ENCODE data around the gene SEMA4D.

Gene SEMA4D

DNA sequence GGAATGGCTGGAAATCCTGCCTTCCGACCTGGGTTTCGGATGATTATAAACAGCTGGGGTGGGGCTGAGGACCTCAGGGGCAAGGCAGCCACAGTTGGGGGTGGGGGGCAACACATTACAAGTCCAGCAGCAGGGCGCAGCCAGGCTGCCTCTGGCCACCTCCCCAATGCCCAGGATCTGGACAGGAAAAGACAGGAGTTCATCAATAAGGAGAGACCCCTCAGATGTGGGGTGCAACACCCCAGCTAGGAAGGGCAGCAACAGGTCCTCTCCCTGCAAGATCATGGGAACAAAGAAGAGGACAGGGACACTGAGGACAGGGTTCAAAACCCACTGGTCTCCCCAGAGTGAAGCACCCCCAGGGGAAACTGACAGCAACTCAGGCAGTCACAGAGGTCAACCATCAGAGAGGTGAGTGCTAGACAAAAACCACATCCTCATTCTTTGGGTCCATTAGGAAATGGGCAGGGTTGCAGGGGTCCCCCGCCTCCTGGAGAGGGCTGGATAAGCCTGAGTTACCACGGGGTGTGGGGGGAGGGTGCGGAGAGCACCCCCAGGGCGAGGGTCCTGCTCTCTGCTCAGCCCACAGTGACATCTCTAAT is 33.5 kb downstream of the SEMA4D start:
- Histone ChIP-seq H3K4me1 (ENCODE audit: insufficient read depth, low read length) (peaks cover 35% of the 10 kb centered on the region), H3K9me3 (ENCODE audit: control insufficient read depth, insufficient read depth, low read length) (no peaks in the 10 kb centered on the region), H3K9ac (ENCODE audit: low read depth, low read length) (no peak overlapping the region), H3K36me3 (ENCODE audit: insufficient read depth, low read length) (no peaks in the 10 kb centered on the region)

- H3K9me3 ChIP-seq (ENCODE audit: control insufficient read depth, insufficient read depth, low read length), result no peaks in the 10 kb centered on the region
- no peak overlapping the region for H3K9ac ChIP-seq (ENCODE audit: low read depth, low read length)
- no peaks in the 10 kb centered on the region for H3K36me3 ChIP-seq (ENCODE audit: insufficient read depth, low read length)
- H3K4me1 ChIP-seq (ENCODE audit: insufficient read depth, low read length), result peaks cover 25% of the 10 kb centered on the region
These were observed 34.9 kb downstream of the SEMA4D start for GRCh38 chr9:89462817-89463683.

DNA sequence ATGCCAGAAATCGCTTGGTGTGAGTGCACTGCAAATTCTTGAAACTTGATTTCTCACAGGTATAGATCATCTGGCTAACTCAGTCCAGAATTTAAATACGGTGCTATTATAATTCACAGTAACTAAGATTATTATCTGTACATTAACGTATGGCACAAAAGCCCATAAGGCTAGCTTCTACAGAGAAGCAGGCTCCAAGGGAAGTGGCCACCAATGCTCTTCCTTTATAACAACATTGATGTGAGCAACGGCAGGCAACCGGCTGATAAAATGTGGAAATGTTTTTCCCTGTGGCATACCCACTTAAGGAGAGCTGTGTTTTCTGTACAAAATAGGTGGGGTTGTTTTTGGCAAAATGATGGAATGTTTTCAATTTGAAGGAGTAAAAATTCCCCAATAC is 35.7 kb downstream of the SEMA4D start:
- Histone ChIP-seq H3K9ac (ENCODE audit: low read depth, low read length) (no peak overlapping the region), H3K4me1 (ENCODE audit: insufficient read depth, low read length) (peaks cover 25% of the 10 kb centered on the region), H3K9me3 (ENCODE audit: control insufficient read depth, insufficient read depth, low read length) (no peaks in the 10 kb centered on the region), H3K36me3 (ENCODE audit: insufficient read depth, low read length) (no peaks in the 10 kb centered on the region)

DNA sequence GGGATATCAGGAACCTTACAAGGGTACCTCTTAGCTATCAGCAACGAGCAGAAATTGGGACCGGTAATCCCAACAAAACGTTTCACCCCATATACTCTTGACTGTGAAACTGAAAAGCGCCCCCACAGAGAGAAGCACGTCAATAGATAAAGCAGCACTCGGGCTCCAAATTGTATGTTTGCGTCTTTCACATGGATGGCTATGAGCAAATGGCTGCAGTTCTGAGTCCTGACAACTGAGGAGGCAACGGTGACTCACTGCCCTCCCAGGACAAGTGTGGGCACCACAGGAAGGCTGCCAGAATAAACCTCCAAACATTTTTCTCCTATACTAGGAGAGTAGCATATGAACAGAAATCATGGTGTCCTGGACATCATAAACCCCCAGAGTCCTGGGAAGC is 36.6 kb downstream of the SEMA4D start:
- Histone ChIP-seq H3K9ac (ENCODE audit: low read depth, low read length) (no peak overlapping the region), H3K9me3 (ENCODE audit: control insufficient read depth, insufficient read depth, low read length) (no peaks in the 10 kb centered on the region), H3K36me3 (ENCODE audit: insufficient read depth, low read length) (no peaks in the 10 kb centered on the region), H3K4me1 (ENCODE audit: insufficient read depth, low read length) (peaks cover 21% of the 10 kb centered on the region)

DNA sequence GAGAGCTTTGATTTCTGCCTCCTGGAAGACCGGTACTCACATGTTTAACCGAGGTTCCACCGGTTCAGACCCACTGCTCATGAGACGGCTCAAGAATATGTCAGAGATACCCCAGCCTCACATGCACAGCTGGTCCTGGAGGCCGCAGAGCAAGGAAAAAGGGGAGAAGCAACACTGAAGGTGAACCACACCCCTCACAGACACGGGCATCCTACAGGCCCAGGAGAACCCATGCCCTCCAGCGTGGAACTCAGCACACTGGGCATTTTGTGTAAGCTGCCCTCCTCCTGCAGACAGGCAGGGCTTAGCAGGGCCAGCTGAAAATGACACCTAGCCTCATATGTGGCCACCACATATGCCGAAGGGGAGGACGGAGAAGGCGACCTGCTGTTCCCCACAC is 37.4 kb downstream of the SEMA4D start:
- H3K9ac ChIP-seq (ENCODE audit: low read depth, low read length), result no peak overlapping the region
- no peaks in the 10 kb centered on the region for H3K36me3 ChIP-seq (ENCODE audit: insufficient read depth, low read length)
- no peaks in the 10 kb centered on the region for H3K9me3 ChIP-seq (ENCODE audit: control insufficient read depth, insufficient read depth, low read length)
- peaks cover 21% of the 10 kb centered on the region for H3K4me1 ChIP-seq (ENCODE audit: insufficient read depth, low read length)

GRCh38 chr9:89458768-89459496 is 39.0 kb downstream of the SEMA4D start:
- Histone ChIP-seq H3K4me1 (ENCODE audit: insufficient read depth, low read length) (peaks cover 21% of the 10 kb centered on the region), H3K36me3 (ENCODE audit: insufficient read depth, low read length) (no peaks in the 10 kb centered on the region), H3K9me3 (ENCODE audit: control insufficient read depth, insufficient read depth, low read length) (no peaks in the 10 kb centered on the region), H3K9ac (ENCODE audit: low read depth, low read length) (no peak overlapping the region)

DNA sequence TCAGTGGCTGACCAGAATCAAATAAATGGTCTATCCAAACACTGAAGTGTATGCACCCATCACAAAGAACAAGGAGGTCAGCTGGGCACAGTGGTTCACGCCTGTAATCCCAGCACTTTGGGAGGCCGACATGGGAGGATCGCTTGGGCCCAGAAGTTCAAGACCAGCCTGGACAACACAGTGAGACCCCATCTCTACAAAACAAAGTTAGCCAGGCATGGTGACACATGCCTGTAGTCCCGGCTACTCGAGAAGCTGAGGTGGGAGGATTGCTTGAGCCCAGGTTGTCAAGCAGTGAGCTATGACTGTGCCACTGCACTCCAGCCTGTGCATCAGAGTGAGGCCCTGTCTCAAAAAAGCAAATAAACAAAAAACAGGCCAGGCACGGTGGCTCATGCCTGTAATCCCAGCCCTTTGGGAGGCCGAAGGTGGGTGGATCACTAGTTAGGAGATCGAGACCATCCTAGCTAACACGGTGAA is 40.5 kb downstream of the SEMA4D start:
- Histone ChIP-seq H3K4me1 (ENCODE audit: insufficient read depth, low read length) (peaks cover 21% of the 10 kb centered on the region), H3K36me3 (ENCODE audit: insufficient read depth, low read length) (no peaks in the 10 kb centered on the region), H3K9ac (ENCODE audit: low read depth, low read length) (no peak overlapping the region), H3K9me3 (ENCODE audit: control insufficient read depth, insufficient read depth, low read length) (no peaks in the 10 kb centered on the region)

DNA sequence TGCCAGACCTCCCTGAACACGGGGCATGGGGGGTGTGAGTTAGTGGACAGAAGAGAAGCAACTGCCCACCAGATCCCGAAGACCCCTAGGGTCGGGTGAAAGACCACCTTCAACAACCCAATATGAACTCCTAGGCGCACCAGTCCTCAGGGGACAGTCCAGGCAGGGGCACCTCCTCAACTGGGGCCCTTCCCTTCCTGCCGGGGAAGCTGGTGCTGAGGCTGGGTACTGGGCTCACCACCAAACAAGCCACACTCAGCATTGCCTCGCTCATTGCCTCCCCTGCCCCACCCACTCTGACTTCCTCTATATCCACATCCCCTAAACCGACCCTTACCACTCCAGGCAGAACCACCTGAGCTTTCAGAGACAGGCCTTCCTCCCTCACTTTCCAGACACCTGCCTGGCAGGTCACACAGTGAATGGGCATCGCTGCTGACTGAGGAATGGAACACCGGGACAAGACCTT is 42.5 kb downstream of the SEMA4D start:
- Histone ChIP-seq H3K36me3 (ENCODE audit: insufficient read depth, low read length) (no peaks in the 10 kb centered on the region), H3K9ac (ENCODE audit: low read depth, low read length) (no peak overlapping the region), H3K9me3 (ENCODE audit: control insufficient read depth, insufficient read depth, low read length) (no peaks in the 10 kb centered on the region), H3K4me1 (ENCODE audit: insufficient read depth, low read length) (peaks cover 10% of the 10 kb centered on the region)

DNA sequence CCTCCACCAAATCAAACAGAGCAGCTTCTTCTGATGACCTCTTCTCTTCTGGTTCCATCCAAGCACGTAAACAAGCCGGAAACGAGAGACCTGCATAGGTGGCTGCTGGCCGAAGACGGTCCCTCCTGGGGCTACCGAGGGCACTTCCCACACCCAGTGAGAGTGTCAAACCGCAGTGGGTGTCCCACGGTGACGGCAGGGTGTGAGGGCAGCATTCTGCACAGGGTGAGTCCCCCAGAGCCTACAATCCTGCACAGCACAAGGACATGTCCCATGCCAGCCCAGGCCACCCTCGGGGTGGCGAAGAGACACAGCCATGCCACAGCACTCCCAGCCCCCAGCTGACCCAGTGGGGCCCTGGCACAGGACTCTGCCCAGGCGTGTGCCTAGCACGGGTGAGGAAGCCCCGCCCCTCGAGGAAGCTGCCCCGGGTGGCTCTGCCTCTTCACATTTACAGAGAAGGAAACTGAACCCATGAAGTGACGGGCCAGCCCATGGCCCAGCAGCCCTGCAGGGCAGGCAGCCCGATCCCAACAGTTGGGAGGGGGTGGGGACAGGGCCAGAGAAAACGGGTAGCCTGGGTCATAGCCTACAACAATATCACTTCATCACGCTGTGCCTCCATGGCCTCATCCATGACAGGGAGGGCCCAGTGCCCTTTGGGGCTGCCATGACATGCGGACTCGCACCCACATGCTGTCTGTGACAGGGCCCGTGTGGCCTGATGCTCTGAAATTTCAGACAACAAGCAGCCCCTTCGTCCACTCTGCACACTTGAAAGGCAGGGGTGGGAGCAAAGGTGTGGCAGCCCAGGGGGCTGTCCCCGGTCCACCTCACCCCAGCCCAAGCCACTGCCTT is 43.2 kb downstream of the SEMA4D start:
- no peaks in the 10 kb centered on the region for H3K9me3 ChIP-seq (ENCODE audit: control insufficient read depth, insufficient read depth, low read length)
- H3K36me3 ChIP-seq (ENCODE audit: insufficient read depth, low read length), result no peaks in the 10 kb centered on the region
- peaks cover 3% of the 10 kb centered on the region for H3K4me1 ChIP-seq (ENCODE audit: insufficient read depth, low read length)
- no peak overlapping the region for H3K9ac ChIP-seq (ENCODE audit: low read depth, low read length)

DNA sequence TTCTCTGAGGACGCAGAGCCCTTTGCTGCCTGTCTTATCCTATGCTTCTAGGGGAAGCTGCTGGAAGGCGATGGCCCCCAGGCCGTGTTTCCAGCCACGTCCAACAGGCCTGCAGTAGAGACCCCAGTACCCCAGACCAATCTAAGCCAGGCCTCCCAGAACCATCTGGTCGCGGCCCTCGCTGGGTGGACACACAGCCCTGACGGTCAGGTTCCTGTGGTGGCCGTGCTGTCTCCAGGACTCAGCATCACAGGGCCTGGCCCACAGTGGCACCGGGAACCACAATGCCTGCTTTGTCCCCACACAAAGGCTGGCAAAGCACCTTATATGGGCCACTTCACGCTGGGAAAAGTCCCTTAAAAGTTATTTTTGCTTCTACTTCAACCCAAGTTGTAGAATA is 44.5 kb downstream of the SEMA4D start:
- Histone ChIP-seq H3K4me1 (ENCODE audit: insufficient read depth, low read length) (no peaks in the 10 kb centered on the region; the same call in 1 of the 2 replicates), H3K9me3 (ENCODE audit: control insufficient read depth, insufficient read depth, low read length) (no peaks in the 10 kb centered on the region), H3K36me3 (ENCODE audit: insufficient read depth, low read length) (no peaks in the 10 kb centered on the region), H3K9ac (ENCODE audit: low read depth, low read length) (no peak overlapping the region)

DNA sequence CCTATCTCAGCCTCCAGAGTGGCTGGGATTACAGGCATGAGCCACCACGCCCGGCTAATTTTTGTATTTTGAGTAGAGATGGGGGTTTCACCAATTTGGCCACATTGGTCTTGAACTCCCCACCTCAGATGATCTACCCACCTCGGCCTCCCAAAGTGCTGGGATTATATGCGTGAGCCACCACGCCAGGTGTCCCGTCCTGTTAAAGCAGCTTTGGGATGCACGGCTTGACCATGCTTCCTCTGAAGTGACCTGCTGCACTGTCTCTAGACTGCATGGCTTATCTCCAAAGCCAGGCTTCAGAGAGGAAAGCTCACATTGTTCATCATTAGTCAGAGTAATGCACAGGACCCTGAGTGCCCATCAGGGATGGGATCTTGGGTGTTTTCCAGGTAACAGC is 45.4 kb downstream of the SEMA4D start:
- Histone ChIP-seq H3K36me3 (ENCODE audit: insufficient read depth, low read length) (no peaks in the 10 kb centered on the region), H3K4me1 (ENCODE audit: insufficient read depth, low read length) (no peaks in the 10 kb centered on the region; the same call in 1 of the 2 replicates)

DNA sequence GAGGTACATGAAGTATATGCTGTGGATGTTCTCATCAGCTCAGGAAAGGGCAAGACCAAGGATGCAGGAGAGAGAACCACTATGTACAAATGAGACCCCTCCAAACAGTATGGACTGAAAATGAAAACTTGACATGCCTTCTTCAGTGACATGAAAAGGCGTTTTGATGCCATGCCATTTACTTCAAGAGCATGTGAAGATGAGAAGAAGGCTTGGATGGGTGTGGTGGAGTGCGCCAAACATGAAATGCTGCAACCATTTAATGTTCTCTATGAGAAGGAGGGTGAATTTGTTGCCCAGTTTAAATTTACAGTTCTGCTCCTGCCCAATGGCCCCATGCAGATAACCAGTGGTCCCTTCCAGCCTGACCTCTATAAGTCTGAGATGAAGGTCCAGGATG is 47.7 kb downstream of the SEMA4D start:
- Histone ChIP-seq H3K4me1 (ENCODE audit: insufficient read depth, low read length) (no peaks in the 10 kb centered on the region), H3K9ac (ENCODE audit: low read depth, low read length) (no peak overlapping the region), H3K9me3 (ENCODE audit: control insufficient read depth, insufficient read depth, low read length) (no peaks in the 10 kb centered on the region), H3K36me3 (ENCODE audit: insufficient read depth, low read length) (no peaks in the 10 kb centered on the region)

More for the DNA sequence above, 45.4 kb downstream of the SEMA4D start:
- Histone ChIP-seq H3K9me3 (ENCODE audit: control insufficient read depth, insufficient read depth, low read length) (no peaks in the 10 kb centered on the region), H3K9ac (ENCODE audit: low read depth, low read length) (no peak overlapping the region)

DNA sequence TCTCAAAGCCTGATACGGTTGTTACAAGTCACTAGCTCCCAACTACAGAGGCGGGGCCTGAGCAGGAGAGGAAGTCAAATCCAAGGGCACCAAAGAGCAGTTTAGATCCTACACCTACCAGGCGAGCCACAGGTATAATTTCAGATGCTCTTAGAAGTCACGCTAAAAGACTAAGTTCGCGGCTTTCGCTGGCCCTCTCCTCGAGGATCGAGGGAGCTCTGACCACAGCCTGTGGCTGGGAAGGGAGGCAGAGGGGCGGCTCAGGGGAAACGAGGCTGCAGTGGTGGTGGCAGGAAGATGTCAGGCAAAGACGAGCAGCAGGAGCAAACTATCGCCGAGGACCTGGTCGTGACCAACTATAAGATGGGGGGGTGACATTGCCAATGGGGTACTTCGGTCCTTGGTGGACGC is 48.6 kb downstream of the SEMA4D start:
- no peak overlapping the region for H3K9ac ChIP-seq (ENCODE audit: low read depth, low read length)
- no peaks in the 10 kb centered on the region for H3K9me3 ChIP-seq (ENCODE audit: control insufficient read depth, insufficient read depth, low read length)

GRCh38 chr9:89448821-89449220 is 49.1 kb downstream of the SEMA4D start:
- no peaks in the 10 kb centered on the region for H3K36me3 ChIP-seq (ENCODE audit: insufficient read depth, low read length)

More for the DNA sequence above, 48.6 kb downstream of the SEMA4D start:
- Histone ChIP-seq H3K4me1 (ENCODE audit: insufficient read depth, low read length) (no peaks in the 10 kb centered on the region), H3K36me3 (ENCODE audit: insufficient read depth, low read length) (no peaks in the 10 kb centered on the region)

More at GRCh38 chr9:89448821-89449220, 49.1 kb downstream of the SEMA4D start:
- H3K4me1 ChIP-seq (ENCODE audit: insufficient read depth, low read length), result no peaks in the 10 kb centered on the region
- no peaks in the 10 kb centered on the region for H3K9me3 ChIP-seq (ENCODE audit: control insufficient read depth, insufficient read depth, low read length)
- H3K9ac ChIP-seq (ENCODE audit: low read depth, low read length), result no peak overlapping the region
